ENCODE data around the gene BCL2.

GRCh38 chr18:63085611-63086010 lies 234.0 kb downstream of the BCL2 start:
- TF ChIP-seq CTCF (IDR thresholded peaks at IDR 0.05): no peak
- TF ChIP-seq POLR2AphosphoS5 (IDR thresholded peaks at IDR 0.05): no peak
- TF ChIP-seq POLR2A (IDR thresholded peaks at IDR 0.05): no peak
- TF ChIP-seq EP300 (IDR thresholded peaks at IDR 0.05; ENCODE audit: low read depth): no peak

Measured in transverse colon (tissue), 4 donors.